HL-60 (cell line): ENCODE results near the gene NPHS2.
"Not testable (repeated sequence)": the region's sequence is repeated elsewhere in the genome, so short reads cannot be mapped to it uniquely, and the experiment has no call there.

Experiments used
- DNase-seq, 2 experiments: peaks; one replicate each; pipeline ENCODE4 v3.0.0-alpha.2; 2010 to 2020; ENCODE audit warnings: low read depth in 1 of 2, low spot score in 1 of 2
- H3K27ac ChIP-seq: fragments of 250-450 bp; sonication (Bioruptor Pico); replicated peaks from 2 replicates; pipeline ENCODE4 v1.5.1; 2020; ENCODE audit warnings: mild to moderate bottlenecking, moderate library complexity
- H3K27me3 ChIP-seq: fragments of 250-450 bp; sonication (Bioruptor Pico); 2 replicates; pipeline ENCODE4 v1.5.1; 2021; ENCODE audit warnings: mild to moderate bottlenecking, moderate library complexity; ENCODE audit not compliant: insufficient read depth, poor library complexity, severe bottlenecking
- H3K4me3 ChIP-seq: replicated peaks from 2 replicates; pipeline ENCODE4 v1.5.1; 2011; ENCODE audit warnings: mild to moderate bottlenecking, control low read depth, low read length; ENCODE audit not compliant: insufficient read depth
- GABPA ChIP-seq: IDR thresholded peaks from 2 replicates; pipeline ENCODE4 v1.6.1; 2012; ENCODE audit warnings: low read depth
- POLR2AphosphoS5 ChIP-seq: IDR thresholded peaks from 2 replicates; pipeline ENCODE4 v1.6.1; 2012; ENCODE audit warnings: low read depth
- SPI1 ChIP-seq: IDR thresholded peaks from 2 replicates; pipeline ENCODE4 v1.6.1; 2012; ENCODE audit warnings: low read depth, mild to moderate bottlenecking, borderline replicate concordance
- TF ChIP-seq, protein P1 (sequence below): IDR thresholded peaks from 2 replicates; pipeline ENCODE4 v1.6.1; 2012; ENCODE audit warnings: low read depth; ENCODE audit not compliant: insufficient replicate concordance
- TF ChIP-seq, protein P2 (sequence below): IDR thresholded peaks from one replicate; pipeline ENCODE4 v1.5.1; 2011; ENCODE audit warnings: low read length, control low read depth, inconsistent platforms; ENCODE audit not compliant: insufficient read depth

NPHS2 gene

DNA sequence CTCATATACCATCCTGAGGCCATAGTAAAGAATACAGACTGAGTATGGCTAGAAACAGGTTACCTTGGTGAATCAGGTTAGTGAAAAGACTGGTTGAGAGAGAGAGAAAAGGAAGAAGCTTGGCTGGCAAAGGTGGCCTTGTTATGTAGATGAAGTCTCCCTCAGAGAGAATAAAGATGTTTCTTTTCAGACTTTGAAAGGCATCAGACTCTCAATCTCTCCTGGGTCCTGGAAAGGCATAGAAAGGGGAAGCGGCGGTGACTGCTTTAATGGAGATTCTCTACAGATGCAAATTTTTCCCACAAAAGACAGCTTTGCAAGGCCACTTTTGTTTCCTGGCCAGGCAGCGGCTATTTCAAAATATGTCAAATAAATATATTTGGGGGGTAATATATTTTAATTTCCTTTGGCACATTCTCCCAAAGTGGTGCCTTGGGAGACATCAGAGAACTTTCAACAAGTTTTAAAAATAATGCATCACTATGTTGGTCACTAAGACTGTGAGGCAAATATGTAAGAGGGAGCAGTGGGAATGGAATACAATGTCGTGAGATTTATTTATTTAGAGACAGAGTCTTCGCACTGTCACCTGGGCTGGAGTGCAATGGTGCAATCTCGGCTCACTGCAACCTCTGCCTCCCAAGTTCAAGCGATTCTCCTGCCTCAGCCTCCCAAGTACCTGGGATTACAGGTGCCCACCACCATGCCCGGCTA, 46.1 kb downstream of the NPHS2 start:
- Histone ChIP-seq H3K4me3 (no peak overlapping the region), H3K27me3 (no peaks in the 10 kb centered on the region), H3K27ac (no peak overlapping the region)
- DNase-seq, result no peak
- TF ChIP-seq SPI1 (no peak), POLR2AphosphoS5 (no peak), GABPA (no peak)
- TF ChIP-seq, protein P1, sequence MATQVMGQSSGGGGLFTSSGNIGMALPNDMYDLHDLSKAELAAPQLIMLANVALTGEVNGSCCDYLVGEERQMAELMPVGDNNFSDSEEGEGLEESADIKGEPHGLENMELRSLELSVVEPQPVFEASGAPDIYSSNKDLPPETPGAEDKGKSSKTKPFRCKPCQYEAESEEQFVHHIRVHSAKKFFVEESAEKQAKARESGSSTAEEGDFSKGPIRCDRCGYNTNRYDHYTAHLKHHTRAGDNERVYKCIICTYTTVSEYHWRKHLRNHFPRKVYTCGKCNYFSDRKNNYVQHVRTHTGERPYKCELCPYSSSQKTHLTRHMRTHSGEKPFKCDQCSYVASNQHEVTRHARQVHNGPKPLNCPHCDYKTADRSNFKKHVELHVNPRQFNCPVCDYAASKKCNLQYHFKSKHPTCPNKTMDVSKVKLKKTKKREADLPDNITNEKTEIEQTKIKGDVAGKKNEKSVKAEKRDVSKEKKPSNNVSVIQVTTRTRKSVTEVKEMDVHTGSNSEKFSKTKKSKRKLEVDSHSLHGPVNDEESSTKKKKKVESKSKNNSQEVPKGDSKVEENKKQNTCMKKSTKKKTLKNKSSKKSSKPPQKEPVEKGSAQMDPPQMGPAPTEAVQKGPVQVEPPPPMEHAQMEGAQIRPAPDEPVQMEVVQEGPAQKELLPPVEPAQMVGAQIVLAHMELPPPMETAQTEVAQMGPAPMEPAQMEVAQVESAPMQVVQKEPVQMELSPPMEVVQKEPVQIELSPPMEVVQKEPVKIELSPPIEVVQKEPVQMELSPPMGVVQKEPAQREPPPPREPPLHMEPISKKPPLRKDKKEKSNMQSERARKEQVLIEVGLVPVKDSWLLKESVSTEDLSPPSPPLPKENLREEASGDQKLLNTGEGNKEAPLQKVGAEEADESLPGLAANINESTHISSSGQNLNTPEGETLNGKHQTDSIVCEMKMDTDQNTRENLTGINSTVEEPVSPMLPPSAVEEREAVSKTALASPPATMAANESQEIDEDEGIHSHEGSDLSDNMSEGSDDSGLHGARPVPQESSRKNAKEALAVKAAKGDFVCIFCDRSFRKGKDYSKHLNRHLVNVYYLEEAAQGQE, result no peak
- TF ChIP-seq, protein P2, sequence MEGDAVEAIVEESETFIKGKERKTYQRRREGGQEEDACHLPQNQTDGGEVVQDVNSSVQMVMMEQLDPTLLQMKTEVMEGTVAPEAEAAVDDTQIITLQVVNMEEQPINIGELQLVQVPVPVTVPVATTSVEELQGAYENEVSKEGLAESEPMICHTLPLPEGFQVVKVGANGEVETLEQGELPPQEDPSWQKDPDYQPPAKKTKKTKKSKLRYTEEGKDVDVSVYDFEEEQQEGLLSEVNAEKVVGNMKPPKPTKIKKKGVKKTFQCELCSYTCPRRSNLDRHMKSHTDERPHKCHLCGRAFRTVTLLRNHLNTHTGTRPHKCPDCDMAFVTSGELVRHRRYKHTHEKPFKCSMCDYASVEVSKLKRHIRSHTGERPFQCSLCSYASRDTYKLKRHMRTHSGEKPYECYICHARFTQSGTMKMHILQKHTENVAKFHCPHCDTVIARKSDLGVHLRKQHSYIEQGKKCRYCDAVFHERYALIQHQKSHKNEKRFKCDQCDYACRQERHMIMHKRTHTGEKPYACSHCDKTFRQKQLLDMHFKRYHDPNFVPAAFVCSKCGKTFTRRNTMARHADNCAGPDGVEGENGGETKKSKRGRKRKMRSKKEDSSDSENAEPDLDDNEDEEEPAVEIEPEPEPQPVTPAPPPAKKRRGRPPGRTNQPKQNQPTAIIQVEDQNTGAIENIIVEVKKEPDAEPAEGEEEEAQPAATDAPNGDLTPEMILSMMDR, result no peak

- H3K27me3 ChIP-seq, H3K27ac ChIP-seq, H3K4me3 ChIP-seq, DNase-seq: not testable (repeated sequence)
Observed at GRCh38 chr1:179518544-179518943, 57.2 kb downstream of the NPHS2 start.

- TF ChIP-seq, protein P2, result no peak
- TF ChIP-seq, protein P1, result no peak
- no peak for TF ChIP-seq SPI1
- no peak for TF ChIP-seq POLR2AphosphoS5
- no peak for TF ChIP-seq GABPA
- no peaks in the 10 kb centered on the region for H3K27me3 ChIP-seq
- no peak overlapping the region for H3K4me3 ChIP-seq
- no peak overlapping the region for H3K27ac ChIP-seq
- DNase-seq, result no peak
Observed at GRCh38 chr1:179516976-179517705, 58.6 kb downstream of the NPHS2 start.

DNA sequence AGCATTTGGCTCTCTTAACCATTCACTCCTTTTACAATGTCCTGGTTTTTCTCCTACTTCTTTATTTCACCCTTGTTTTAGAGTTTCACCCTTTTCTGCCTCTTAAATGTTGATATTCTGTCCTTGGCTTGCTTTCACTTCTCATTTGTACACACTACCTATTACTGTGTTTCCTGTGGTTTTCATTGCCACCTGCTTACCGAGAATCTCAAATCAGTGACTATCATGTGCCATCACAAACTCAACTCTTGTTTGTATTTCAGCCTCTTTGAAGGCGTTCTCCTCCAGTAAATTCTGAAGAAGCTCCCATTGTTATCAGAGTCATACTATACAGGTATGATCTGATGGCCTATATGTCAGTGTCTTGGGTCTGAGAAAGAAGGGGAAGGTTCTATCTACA, 65.7 kb downstream of the NPHS2 start:
- H3K27me3 ChIP-seq, result no peaks in the 10 kb centered on the region
- no peak overlapping the region for H3K4me3 ChIP-seq
- no peak for DNase-seq
- no peak overlapping the region for H3K27ac ChIP-seq
- TF ChIP-seq GABPA (no peak), SPI1 (no peak), POLR2AphosphoS5 (no peak)
- TF ChIP-seq, protein P2, result no peak
- TF ChIP-seq, protein P1, result no peak
